H1 (cell line): Measurements from ENCODE around the gene MEIOB. TPM values are rescaled to one million over a fixed set of nuclear protein-coding genes. Genes with fewer than 3 reads are reported as not detected.

ENCODE experiments used
- CTCF ChIA-PET: fragments of 300-600 bp; sonication (Branson Sonifier 250); formaldehyde crosslinking; loops from one replicate; lab custom pipeline; 2021; ENCODE audit not compliant: partially characterized antibody; lab: Charles Lee
- POLR2A ChIA-PET: fragments of 300-600 bp; sonication (Branson Sonifier 250); formaldehyde crosslinking; loops from one replicate; lab custom pipeline; 2021; ENCODE audit warnings: inconsistent platforms; ENCODE audit not compliant: partially characterized antibody; lab: Charles Lee
- DNase-seq, 2 experiments: peaks; one replicate each; pipeline versions ENCODE4 v3.0.0 to v3.0.0-alpha.2; 2010 to 2022; ENCODE audit warnings: low spot score in 2 of 2, low read depth in 1 of 2, mixed read lengths in 1 of 2
- FAIRE-seq: peaks from 2 replicates; lab custom pipeline; 2011; peaks lifted over from hg19 to GRCh38; lab: Jason Lieb, UNC
- H2AFZ ChIP-seq: 2 replicates; pipeline ENCODE4 v1.8.1; 2012; ENCODE audit warnings: low read length, inconsistent platforms
- H2AK5ac ChIP-seq: 2 replicates; pipeline ENCODE4 v1.6.1; 2013; ENCODE audit warnings: low read depth, low read length
- H2BK120ac ChIP-seq: replicated peaks from 2 replicates; pipeline ENCODE3; 2013; ENCODE audit warnings: low read depth, low read length, inconsistent platforms
- H2BK12ac ChIP-seq: 2 replicates; pipeline ENCODE4 v1.6.1; 2013; ENCODE audit warnings: low read depth, low read length
- H2BK15ac ChIP-seq: 2 replicates; pipeline ENCODE4 v1.6.1; 2013; ENCODE audit warnings: low read length
- H2BK20ac ChIP-seq: 2 replicates; pipeline ENCODE4 v1.6.1; 2013; ENCODE audit warnings: low read length
- H2BK5ac ChIP-seq: 2 replicates; pipeline ENCODE4 v1.6.1; 2013; ENCODE audit warnings: low read depth, low read length
- H3K14ac ChIP-seq: 2 replicates; pipeline ENCODE4 v1.6.1; 2013; ENCODE audit warnings: inconsistent platforms; ENCODE audit not compliant: insufficient read length
- H3K18ac ChIP-seq: 2 replicates; pipeline ENCODE4 v1.6.1; 2013; ENCODE audit warnings: low read length; ENCODE audit errors: extremely low read depth
- H3K23ac ChIP-seq: 2 replicates; pipeline ENCODE4 v1.6.1; 2013; ENCODE audit warnings: inconsistent platforms; ENCODE audit not compliant: insufficient read length
- H3K23me2 ChIP-seq: 2 replicates; pipeline ENCODE4 v1.6.1; 2013; ENCODE audit warnings: low read depth, low read length
- H3K27ac ChIP-seq: 2 replicates; pipeline ENCODE4 v1.6.1; 2011; ENCODE audit warnings: low read depth, low read length, inconsistent platforms
- H3K27me3 ChIP-seq, 4 experiments: replicated peaks in 1 of 4; 1 replicate in 1 of 4; 2 replicates in 3 of 4; pipeline versions ENCODE4 v1.6.1 to v1.8.1; 2011 to 2013; ENCODE audit warnings: low read length in 3 of 4, mild to moderate bottlenecking in 3 of 4, inconsistent platforms in 2 of 4, mixed read lengths in 2 of 4, moderate library complexity in 1 of 4; ENCODE audit not compliant: control insufficient read depth in 3 of 4, insufficient read depth in 3 of 4; ENCODE audit errors: extremely low read depth in 1 of 4
- H3K36me3 ChIP-seq, 4 experiments: 2 replicates each; pipeline versions ENCODE4 v1.6.1 to v1.8.1; 2011 to 2013; ENCODE audit warnings: mild to moderate bottlenecking in 4 of 4, low read length in 3 of 4, moderate library complexity in 2 of 4, control low read depth in 1 of 4, inconsistent platforms in 1 of 4; ENCODE audit not compliant: insufficient read depth in 4 of 4, control insufficient read depth in 2 of 4
- H3K4ac ChIP-seq: replicated peaks from 2 replicates; pipeline ENCODE3; 2013; ENCODE audit warnings: low read length, low read depth, mixed read lengths, inconsistent platforms; ENCODE audit not compliant: insufficient read length
- H3K4me1 ChIP-seq, 4 experiments: replicated peaks in 1 of 4; 1 replicate in 1 of 4; 2 replicates in 3 of 4; pipeline versions ENCODE4 v1.6.1 to v1.8.1; 2011 to 2013; ENCODE audit warnings: low read length in 3 of 4, inconsistent platforms in 2 of 4, mixed read lengths in 1 of 4; ENCODE audit not compliant: insufficient read depth in 4 of 4, control insufficient read depth in 3 of 4
- H3K4me2 ChIP-seq, 2 experiments: 2 replicates each; pipeline versions ENCODE4 v1.6.1 to v1.8.1; 2011 to 2013; ENCODE audit warnings: low read depth in 2 of 2, low read length in 2 of 2, control low read depth in 1 of 2, inconsistent platforms in 1 of 2, mild to moderate bottlenecking in 1 of 2; ENCODE audit not compliant: insufficient read depth in 1 of 2
- H3K4me3 ChIP-seq, 4 experiments: fragments of 200-600, 300-600 bp in 1 of 4; sonication (generic), shearing (Covaris generic), sonication (Bioruptor Twin) in 1 of 4; 2 replicates each; pipeline versions ENCODE4 v1.5.1 to v1.8.1; 2011 to 2016; ENCODE audit warnings: low read length in 4 of 4, low read depth in 3 of 4, control low read depth in 2 of 4, inconsistent platforms in 2 of 4, mild to moderate bottlenecking in 2 of 4, mixed read lengths in 1 of 4, moderate library complexity in 1 of 4; ENCODE audit not compliant: insufficient read depth in 2 of 4; ENCODE audit errors: extremely low read depth in 1 of 4
- H3K56ac ChIP-seq: replicated peaks from 2 replicates; pipeline ENCODE3; 2013; ENCODE audit warnings: low read depth, mild to moderate bottlenecking, mixed read lengths, low read length, inconsistent platforms; ENCODE audit not compliant: insufficient read length
- H3K79me1 ChIP-seq: 2 replicates; pipeline ENCODE4 v1.6.1; 2013; ENCODE audit warnings: low read depth, low read length, control low read depth
- H3K79me2 ChIP-seq, 2 experiments: 2 replicates each; pipeline versions ENCODE4 v1.6.1 to v1.8.1; 2012 to 2013; ENCODE audit warnings: low read length in 2 of 2, mild to moderate bottlenecking in 2 of 2, inconsistent platforms in 1 of 2; ENCODE audit not compliant: insufficient read depth in 2 of 2, control insufficient read depth in 1 of 2
- H3K9ac ChIP-seq, 4 experiments: replicated peaks in 1 of 4; 1 replicate in 1 of 4; 2 replicates in 3 of 4; pipeline versions ENCODE4 v1.6.1 to v1.8.1; 2011 to 2013; ENCODE audit warnings: low read depth in 3 of 4, low read length in 3 of 4, control low read depth in 2 of 4, mild to moderate bottlenecking in 2 of 4, moderate library complexity in 2 of 4, inconsistent platforms in 1 of 4; ENCODE audit errors: extremely low read depth in 1 of 4
- H3K9me3 ChIP-seq, 2 experiments: 2 replicates each; pipeline versions ENCODE4 v1.6.1 to v1.8.1; 2012 to 2013; ENCODE audit warnings: mild to moderate bottlenecking in 2 of 2, moderate library complexity in 2 of 2, control low read depth in 1 of 2, inconsistent platforms in 1 of 2, low read depth in 1 of 2, low read length in 1 of 2, mixed read lengths in 1 of 2; ENCODE audit not compliant: insufficient read depth in 2 of 2
- H4K20me1 ChIP-seq, 2 experiments: replicated peaks in 1 of 2; 2 replicates each; pipeline versions ENCODE3 to v1.8.1; 2011 to 2013; ENCODE audit warnings: inconsistent platforms in 2 of 2, low read length in 2 of 2, mild to moderate bottlenecking in 1 of 2; ENCODE audit not compliant: insufficient read depth in 2 of 2, control insufficient read depth in 1 of 2
- H4K5ac ChIP-seq: 2 replicates; pipeline ENCODE4 v1.6.1; 2013; ENCODE audit warnings: low read length, low read depth, mixed read lengths, inconsistent platforms; ENCODE audit not compliant: insufficient read length
- H4K8ac ChIP-seq: 2 replicates; pipeline ENCODE4 v1.8.0; 2013; ENCODE audit warnings: mild to moderate bottlenecking, moderate library complexity, low read length, inconsistent platforms; ENCODE audit not compliant: insufficient read depth; ENCODE audit errors: extremely low read depth
- H4K91ac ChIP-seq: replicated peaks from 2 replicates; pipeline ENCODE3; 2013; ENCODE audit warnings: low read length, mixed read lengths, inconsistent platforms; ENCODE audit not compliant: insufficient read length
- BCL11A ChIP-seq, 2 experiments: IDR thresholded peaks; one replicate each; pipeline ENCODE4 v1.6.1; 2011; ENCODE audit warnings: low read depth in 2 of 2, low read length in 2 of 2, mild to moderate bottlenecking in 2 of 2
- CTBP2 ChIP-seq: IDR thresholded peaks from 2 replicates; pipeline ENCODE4 v1.7.0; 2011; ENCODE audit warnings: borderline replicate concordance, mild to moderate bottlenecking, moderate library complexity, mixed read lengths, low read length; ENCODE audit not compliant: insufficient read depth, insufficient read length
- EP300 ChIP-seq, 2 experiments: IDR thresholded peaks; 1 replicate in 1 of 2; 2 replicates in 1 of 2; pipeline ENCODE4 v1.6.1; 2011 to 2012; ENCODE audit warnings: low read depth in 2 of 2, low read length in 2 of 2, mild to moderate bottlenecking in 2 of 2, borderline replicate concordance in 1 of 2, inconsistent platforms in 1 of 2, moderate library complexity in 1 of 2
- FOSL1 ChIP-seq: IDR thresholded peaks from 2 replicates; pipeline ENCODE4 v1.6.1; 2011; ENCODE audit warnings: mild to moderate bottlenecking, low read depth, low read length, moderate library complexity; ENCODE audit not compliant: insufficient read depth
- KDM5A ChIP-seq: fragments of 200-600 bp; IDR thresholded peaks from 2 replicates; pipeline ENCODE4 v1.7.1; 2012; ENCODE audit warnings: mild to moderate bottlenecking, low read length, inconsistent platforms, mixed read lengths
- NRF1 ChIP-seq: IDR thresholded peaks from 2 replicates; pipeline ENCODE4 v1.6.1; 2011; ENCODE audit warnings: mild to moderate bottlenecking, low read depth, low read length, improper control_type of control experiment
- RAD21 ChIP-seq, 2 experiments: IDR thresholded peaks in 1 of 2; conservative IDR thresholded peaks in 1 of 2; 2 replicates each; pipeline ENCODE4 v1.6.1; 2011; ENCODE audit warnings: low read depth in 2 of 2, low read length in 2 of 2, improper control_type of control experiment in 1 of 2, inconsistent platforms in 1 of 2, mild to moderate bottlenecking in 1 of 2, moderate library complexity in 1 of 2
- RNF2 ChIP-seq: fragments of 200-900, 300-1000 bp; sonication (generic); IDR thresholded peaks from 2 replicates; pipeline ENCODE4 v1.7.1; 2016; ENCODE audit warnings: borderline replicate concordance, low read depth, mild to moderate bottlenecking, antibody characterized with exemption, low read length; ENCODE audit not compliant: poor library complexity, severe bottlenecking; ENCODE audit errors: missing control alignments
- SP4 ChIP-seq: IDR thresholded peaks from 2 replicates; pipeline ENCODE4 v1.6.1; 2012; ENCODE audit warnings: low read length, inconsistent platforms
- WGBS, 2 experiments: shearing (Covaris generic) in 1 of 2; methylation state at CpG; one replicate each; pipeline versions ENCODE4 v1.1.6 to v1.1.7; 2013 to 2015; ENCODE audit warnings: low lambda C conversion rate in 2 of 2, mixed read lengths in 2 of 2, inconsistent platforms in 1 of 2, low coverage in 1 of 2, missing lambda C conversion rate in 1 of 2; ENCODE audit not compliant: insufficient replicate concordance in 2 of 2, insufficient coverage in 1 of 2, insufficient read length in 1 of 2; ENCODE audit errors: extremely low coverage in 1 of 2, missing lambda C conversion rate in 1 of 2; 5-methylcytosine and 5-hydroxymethylcytosine counted together
- polyA plus RNA-seq, 7 experiments: library from polyadenylated mRNA; depleted of rRNA in 3 of 7; stranded (reverse) in 5 of 7; unstranded in 2 of 7; fragments of >200 nt in 5 of 7; fragments of 200-250 nt in 2 of 7; gene quantifications; 1 replicate in 5 of 7; 2 replicates in 1 of 7; 4 replicates in 1 of 7; pipeline versions ENCODE4 v1.2.1 to v1.2.3, GENCODE V29; 2011 to 2013; ENCODE audit warnings: missing spikeins in 2 of 7, mixed read lengths in 2 of 7
- total RNA-seq: library from RNA; stranded (reverse); fragmentation: NEBNext Ultra II Directional; extraction: Animal tissue kit (Norgen Biotek cat#: 25700); gene quantifications from 2 replicates; pipeline ENCODE4 v1.2.1, GENCODE V29; 2021
- TF ChIP-seq, protein P1 (sequence below): IDR thresholded peaks from 2 replicates; pipeline ENCODE4 v1.6.1; 2012; ENCODE audit warnings: inconsistent platforms

MEIOB gene
- total and polyA plus RNA-seq, 2 of the 8 experiments (the other 6 are each of a cell fraction or from before 2014, with no cell fraction given), result 0.63 to 1.1 TPM

DNA sequence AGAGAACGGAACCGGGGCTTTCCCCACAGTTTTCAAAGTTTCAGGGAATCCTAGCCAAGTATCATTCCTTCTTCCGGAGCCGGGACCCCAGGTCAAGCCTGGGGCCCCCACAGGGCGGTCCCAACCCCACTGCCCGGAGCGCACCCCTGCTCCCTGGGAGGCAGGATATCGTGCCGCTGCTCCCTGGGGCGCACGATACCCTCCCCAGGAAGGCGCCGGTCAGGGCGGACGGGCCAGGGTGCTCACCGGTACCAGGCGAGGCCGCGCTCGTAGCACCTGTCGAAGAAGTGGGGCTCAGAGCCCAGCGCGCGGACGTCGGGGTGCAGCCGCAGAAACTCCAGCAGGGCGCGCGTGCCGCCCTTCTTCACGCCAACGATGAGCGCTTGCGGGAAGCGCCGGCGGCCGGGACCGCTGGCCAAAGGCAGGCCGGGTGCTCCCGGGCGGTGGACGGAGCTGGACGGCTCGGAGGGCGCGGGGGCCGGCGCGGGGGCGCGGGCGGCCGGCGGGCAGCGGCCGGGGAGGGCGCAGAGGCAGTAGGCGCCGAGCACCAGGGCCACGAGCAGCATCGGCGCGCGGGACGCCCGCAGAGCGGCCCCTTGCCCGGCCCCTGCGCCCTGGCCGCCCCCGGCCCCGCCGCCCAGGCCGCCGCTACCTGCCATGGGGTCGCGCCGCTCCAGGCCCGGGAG lies 45.8 kb upstream of the MEIOB start:
- Histone ChIP-seq H3K4me1 (peaks cover 0 to 37% (median 23%) of the 10 kb centered on the region in 4 experiments; a peak in 6 of 7 replicates), H3K4ac (no peak overlapping the region), H2AFZ (no peak overlapping the region), H3K14ac (no peak overlapping the region), H2BK5ac (no peak overlapping the region), H3K18ac (no peak overlapping the region), H2AK5ac (no peak overlapping the region), H3K79me2 (no peaks in the 10 kb centered on the region), H4K8ac (no peak overlapping the region; the same call in 1 of the 2 replicates), H3K56ac (no peak overlapping the region), H3K27ac (no peak overlapping the region), H3K79me1 (no peaks in the 10 kb centered on the region), H2BK120ac (no peak overlapping the region), H2BK15ac (no peak overlapping the region), H3K23ac (no peak overlapping the region), H3K4me3 (peak overlapping the region; percentile 7 to 54 (median 24); a peak in 6 of 8 replicates), H4K20me1 (peaks cover 4 to 9% of the 10 kb centered on the region in 2 experiments), H4K91ac (no peak overlapping the region), H3K9me3 (no peaks in the 10 kb centered on the region), H3K27me3 (peaks cover 39 to 81% (median 65%) of the 10 kb centered on the region in 4 experiments), H3K23me2 (peaks cover 9% of the 10 kb centered on the region; the same call in 1 of the 2 replicates), H2BK12ac (no peak overlapping the region), H2BK20ac (no peak overlapping the region), H3K36me3 (peaks cover 0 to 7% (median 0%) of the 10 kb centered on the region in 4 experiments; a peak in 1 of 8 replicates), H3K9ac (no peak overlapping the region), H4K5ac (no peak overlapping the region), H3K4me2 (peak overlapping the region; percentile 65 to 80)
- 6% methylated on average over 9 of the region's 81 CpGs; no CpG with 5 or more reads in 1 of the 2 experiments for WGBS, 2 experiments
- POLR2A ChIA-PET, result interaction anchor here (1.0 to 2.1 kb wide), 2 partner anchors 10 to 47 kb away, joined by 4 to 15 read pairs; partner anchors contain the start of gene RPS2
- CTCF ChIA-PET, result no interaction called here
- no peak for FAIRE-seq
- DNase-seq, result no peak
- no peak for TF ChIP-seq NRF1
- no peak for TF ChIP-seq CTBP2
- no peak for TF ChIP-seq SP4
- TF ChIP-seq, protein P1, sequence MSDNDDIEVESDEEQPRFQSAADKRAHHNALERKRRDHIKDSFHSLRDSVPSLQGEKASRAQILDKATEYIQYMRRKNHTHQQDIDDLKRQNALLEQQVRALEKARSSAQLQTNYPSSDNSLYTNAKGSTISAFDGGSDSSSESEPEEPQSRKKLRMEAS, result 0 out of 2 replicates have a peak, but pooled peaks have one; percentile 21
- no peak for TF ChIP-seq BCL11A (IDR thresholded peaks at IDR 0.05; ENCODE audit: low read depth in 2 of 2, low read length in 2 of 2)
- TF ChIP-seq EP300 (IDR thresholded peaks at IDR 0.05; ENCODE audit: borderline replicate concordance in 1 of 2, low read depth in 2 of 2, low read length in 2 of 2), result no peak
- TF ChIP-seq RAD21 (IDR thresholded peaks at IDR 0.05 in 1 of 2, conservative IDR thresholded peaks at IDR 0.05 in 1 of 2; ENCODE audit: low read depth in 2 of 2, low read length in 2 of 2), result no peak
- TF ChIP-seq FOSL1, result no peak
- peak; percentile 74 for TF ChIP-seq RNF2
- no peak for TF ChIP-seq KDM5A
